BE2C (cell line): ENCODE data around the gene KCNIP4.

Experiments used
- DNase-seq: peaks from one replicate; pipeline ENCODE4 v3.0.0-alpha.2; 2020
- H3K27me3 ChIP-seq: fragments of 250-450 bp; sonication (Bioruptor Pico); 2 replicates; pipeline ENCODE4 v1.5.1; 2020; ENCODE audit warnings: mild to moderate bottlenecking
- H3K36me3 ChIP-seq: fragments of 250-450 bp; sonication (Bioruptor Pico); 2 replicates; pipeline ENCODE4 v1.5.1; 2020; ENCODE audit warnings: mild to moderate bottlenecking
- H3K4me1 ChIP-seq: fragments of 250-450 bp; sonication (Bioruptor Pico); 2 replicates; pipeline ENCODE4 v1.5.1; 2020
- H3K4me3 ChIP-seq: 2 replicates; pipeline ENCODE4 v1.5.1; 2011; ENCODE audit warnings: low read depth, low read length
- H3K9me3 ChIP-seq: fragments of 250-450 bp; sonication (Bioruptor Pico); 2 replicates; pipeline ENCODE4 v1.5.1; 2020
- CTCF ChIP-seq: IDR thresholded peaks from 2 replicates; pipeline ENCODE4 v1.5.1; 2012; ENCODE audit warnings: mild to moderate bottlenecking, low read depth, low read length

The KCNIP4 gene

GRCh38 chr4:21710179-21710835 is 238.3 kb downstream of the KCNIP4 start:
- no peak for DNase-seq
- Histone ChIP-seq H3K36me3 (no peaks in the 10 kb centered on the region), H3K4me3 (no peak overlapping the region), H3K4me1 (peaks cover 10% of the 10 kb centered on the region), H3K27me3 (no peaks in the 10 kb centered on the region), H3K9me3 (no peaks in the 10 kb centered on the region)
- no peak for TF ChIP-seq CTCF

GRCh38 chr4:21709761-21710160 is 238.8 kb downstream of the KCNIP4 start:
- H3K4me3 ChIP-seq = no peak overlapping the region
- peaks cover 10% of the 10 kb centered on the region for H3K4me1 ChIP-seq
- no peaks in the 10 kb centered on the region for H3K9me3 ChIP-seq
- no peaks in the 10 kb centered on the region for H3K27me3 ChIP-seq
- DNase-seq = no peak
- no peaks in the 10 kb centered on the region for H3K36me3 ChIP-seq
- no peak for TF ChIP-seq CTCF

GRCh38 chr4:21709031-21709430 is 239.5 kb downstream of the KCNIP4 start:
- Histone ChIP-seq H3K27me3 (no peaks in the 10 kb centered on the region), H3K9me3 (no peaks in the 10 kb centered on the region), H3K36me3 (no peaks in the 10 kb centered on the region), H3K4me3 (no peak overlapping the region), H3K4me1 (peaks cover 10% of the 10 kb centered on the region)
- TF ChIP-seq CTCF = no peak
- DNase-seq = no peak

- peaks cover 20% of the 10 kb centered on the region for H3K4me1 ChIP-seq
- no peak for TF ChIP-seq CTCF
Observed at GRCh38 chr4:21699446-21699845, 249.1 kb downstream of the KCNIP4 start.

GRCh38 chr4:21697583-21697982 is 251.0 kb downstream of the KCNIP4 start:
- no peak for TF ChIP-seq CTCF
- no peaks in the 10 kb centered on the region for H3K27me3 ChIP-seq
- peaks cover 17% of the 10 kb centered on the region for H3K4me1 ChIP-seq
- DNase-seq = peak; percentile 90
- no peaks in the 10 kb centered on the region for H3K9me3 ChIP-seq
- H3K36me3 ChIP-seq = peaks cover 10% of the 10 kb centered on the region
- H3K4me3 ChIP-seq = peak overlapping the region; percentile 88

More at GRCh38 chr4:21699446-21699845, 249.1 kb downstream of the KCNIP4 start:
- Histone ChIP-seq H3K27me3 (no peaks in the 10 kb centered on the region), H3K36me3 (no peaks in the 10 kb centered on the region), H3K9me3 (no peaks in the 10 kb centered on the region), H3K4me3 (no peak overlapping the region)
- no peak for DNase-seq

- Histone ChIP-seq H3K4me3 (peak overlapping the region; percentile 88), H3K36me3 (peaks cover 32% of the 10 kb centered on the region), H3K9me3 (no peaks in the 10 kb centered on the region), H3K4me1 (peaks cover 13% of the 10 kb centered on the region), H3K27me3 (no peaks in the 10 kb centered on the region)
- DNase-seq = no peak
- no peak for TF ChIP-seq CTCF
Observed at GRCh38 chr4:21695141-21695540, 253.4 kb downstream of the KCNIP4 start.
